ENCODE results near the gene ULK1.

Gene ULK1

GRCh38 chr12:131892711-131893604 is 1.5 kb upstream of the ULK1 start:
- no peak for DNase-seq

- no peak for DNase-seq
Observed at GRCh38 chr12:131893605-131894312, 663 bp upstream of the ULK1 start.

- DNase-seq: peak; percentile 34
Observed at GRCh38 chr12:131894981-131895639, 688 bp downstream of the ULK1 start.

GRCh38 chr12:131895640-131896079 is 1.2 kb downstream of the ULK1 start:
- DNase-seq: no peak

GRCh38 chr12:131896080-131896810 is 1.8 kb downstream of the ULK1 start:
- DNase-seq: peak; percentile 88

- DNase-seq: peak; percentile 88
Observed at GRCh38 chr12:131896811-131897270, 2.4 kb downstream of the ULK1 start.

GRCh38 chr12:131897276-131897675 is 2.9 kb downstream of the ULK1 start:
- no peak for DNase-seq

- DNase-seq: no peak
Observed at GRCh38 chr12:131897875-131898274, 3.5 kb downstream of the ULK1 start.

- DNase-seq: no peak
Observed at GRCh38 chr12:131900397-131900796, 6.0 kb downstream of the ULK1 start.

GRCh38 chr12:131901431-131902331 is 7.3 kb downstream of the ULK1 start:
- peak; percentile 18 for DNase-seq

GRCh38 chr12:131902332-131903241 is 8.2 kb downstream of the ULK1 start:
- peak; percentile 18 for DNase-seq

- no peak for DNase-seq
Observed at GRCh38 chr12:131903270-131904255, 9.1 kb downstream of the ULK1 start.

GRCh38 chr12:131904346-131904745 is 9.9 kb downstream of the ULK1 start:
- DNase-seq: no peak

- peak; percentile 11 for DNase-seq
Observed at GRCh38 chr12:131905081-131905629, 10.7 kb downstream of the ULK1 start.

GRCh38 chr12:131905630-131906091 is 11.2 kb downstream of the ULK1 start:
- no peak for DNase-seq

GRCh38 chr12:131907379-131908091 is 13.1 kb downstream of the ULK1 start:
- no peak for DNase-seq

GRCh38 chr12:131908092-131909080 is 14.0 kb downstream of the ULK1 start:
- no peak for DNase-seq

Data from right hindlimb (tissue), 1 donor.